Brain microvascular endothelial cell (primary cell): ENCODE measurements around the gene PCAT7.
"Not testable (repeated sequence)": the region's sequence is repeated elsewhere in the genome, so short reads cannot be mapped to it uniquely, and the experiment has no call there.

ENCODE experiments used
- DNase-seq: peaks from one replicate; pipeline ENCODE4 v3.0.0-alpha.2; 2020
- H3K27ac ChIP-seq: fragments of 250-450 bp; sonication (Bioruptor Pico); 2 replicates; pipeline ENCODE4 v1.5.1; 2020; ENCODE audit warnings: mild to moderate bottlenecking, moderate library complexity
- H3K27me3 ChIP-seq: fragments of 250-450 bp; sonication (Bioruptor Pico); replicated peaks from 2 replicates; pipeline ENCODE4 v1.5.1; 2020; ENCODE audit warnings: mild to moderate bottlenecking
- H3K36me3 ChIP-seq: fragments of 250-450 bp; sonication (Bioruptor Pico); replicated peaks from 2 replicates; pipeline ENCODE4 v1.5.1; 2020; ENCODE audit warnings: mild to moderate bottlenecking
- H3K4me3 ChIP-seq: 2 replicates; pipeline ENCODE4 v1.5.1; 2011; ENCODE audit warnings: low read depth, mild to moderate bottlenecking, control low read depth, low read length, moderate library complexity
- in situ Hi-C: cut with HindIII; loops from 2 replicates; pipeline ENCODE4 v1.10.0; 2017; ENCODE audit warnings: low sequenced_read_pairs, low pct_ligation_motif_present
- TF ChIP-seq, protein P1 (sequence below): IDR thresholded peaks from 2 replicates; pipeline ENCODE4 v1.5.1; 2011; ENCODE audit warnings: low read depth, mild to moderate bottlenecking, moderate library complexity, low read length, control low read depth, inconsistent platforms; ENCODE audit errors: missing control alignments

Gene PCAT7

DNA sequence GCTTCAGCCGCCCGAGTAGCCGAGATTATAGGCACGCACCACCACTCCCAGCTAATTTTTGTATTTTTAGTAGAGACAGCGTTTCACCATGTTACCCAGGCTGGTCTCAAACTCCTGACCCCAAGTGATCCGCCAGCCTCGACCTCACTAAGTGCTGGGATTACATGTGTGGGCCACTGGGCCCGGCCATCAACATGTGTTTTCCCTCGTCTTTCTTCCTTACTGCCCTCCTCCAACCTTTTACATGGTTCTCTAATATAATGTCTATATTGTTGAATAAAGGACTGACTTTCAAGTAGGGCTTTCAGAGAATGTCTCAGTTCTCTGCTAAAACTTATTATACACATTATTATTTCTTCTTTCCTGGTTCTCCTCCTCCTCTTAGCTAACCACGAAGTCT is 21.3 kb upstream of the PCAT7 start:
- TF ChIP-seq, protein P1, sequence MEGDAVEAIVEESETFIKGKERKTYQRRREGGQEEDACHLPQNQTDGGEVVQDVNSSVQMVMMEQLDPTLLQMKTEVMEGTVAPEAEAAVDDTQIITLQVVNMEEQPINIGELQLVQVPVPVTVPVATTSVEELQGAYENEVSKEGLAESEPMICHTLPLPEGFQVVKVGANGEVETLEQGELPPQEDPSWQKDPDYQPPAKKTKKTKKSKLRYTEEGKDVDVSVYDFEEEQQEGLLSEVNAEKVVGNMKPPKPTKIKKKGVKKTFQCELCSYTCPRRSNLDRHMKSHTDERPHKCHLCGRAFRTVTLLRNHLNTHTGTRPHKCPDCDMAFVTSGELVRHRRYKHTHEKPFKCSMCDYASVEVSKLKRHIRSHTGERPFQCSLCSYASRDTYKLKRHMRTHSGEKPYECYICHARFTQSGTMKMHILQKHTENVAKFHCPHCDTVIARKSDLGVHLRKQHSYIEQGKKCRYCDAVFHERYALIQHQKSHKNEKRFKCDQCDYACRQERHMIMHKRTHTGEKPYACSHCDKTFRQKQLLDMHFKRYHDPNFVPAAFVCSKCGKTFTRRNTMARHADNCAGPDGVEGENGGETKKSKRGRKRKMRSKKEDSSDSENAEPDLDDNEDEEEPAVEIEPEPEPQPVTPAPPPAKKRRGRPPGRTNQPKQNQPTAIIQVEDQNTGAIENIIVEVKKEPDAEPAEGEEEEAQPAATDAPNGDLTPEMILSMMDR = no peak
- no peaks in the 10 kb centered on the region for H3K27me3 ChIP-seq
- no peak overlapping the region for H3K27ac ChIP-seq
- H3K4me3 ChIP-seq = no peak overlapping the region
- DNase-seq = no peak
- H3K36me3 ChIP-seq = no peaks in the 10 kb centered on the region
- in situ Hi-C loops = no loop called here

- H3K27ac ChIP-seq = no peak overlapping the region
- no peaks in the 10 kb centered on the region for H3K27me3 ChIP-seq
- no peak for DNase-seq
- TF ChIP-seq, protein P1 = no peak
- no peak overlapping the region for H3K4me3 ChIP-seq
- no peaks in the 10 kb centered on the region for H3K36me3 ChIP-seq
- in situ Hi-C loops = no loop called here
Observed at GRCh38 chr9:94534901-94535300, 20.0 kb upstream of the PCAT7 start.

DNA sequence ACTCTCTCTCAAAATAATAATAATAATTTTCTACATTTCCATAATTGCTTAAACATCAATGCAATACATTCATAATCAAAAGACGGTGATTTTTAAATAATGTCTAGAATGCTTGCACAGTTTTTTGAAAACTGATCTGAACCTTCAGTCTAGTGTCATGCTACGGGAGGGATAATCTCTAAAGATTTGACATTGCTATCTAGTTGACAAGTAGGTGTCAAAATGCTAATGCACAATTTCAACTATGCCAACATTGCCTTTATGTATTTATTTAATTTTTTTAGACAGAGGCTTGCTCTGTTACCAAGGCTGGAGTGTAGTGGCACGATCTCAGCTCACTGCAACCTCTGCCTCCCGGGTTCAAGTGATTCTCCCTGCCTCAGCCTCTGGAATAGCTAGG is 16.0 kb upstream of the PCAT7 start:
- no peaks in the 10 kb centered on the region for H3K36me3 ChIP-seq
- TF ChIP-seq, protein P1 = no peak
- no peak overlapping the region for H3K27ac ChIP-seq
- DNase-seq = no peak
- no peaks in the 10 kb centered on the region for H3K27me3 ChIP-seq
- in situ Hi-C loops = no loop called here
- H3K4me3 ChIP-seq = no peak overlapping the region

DNA sequence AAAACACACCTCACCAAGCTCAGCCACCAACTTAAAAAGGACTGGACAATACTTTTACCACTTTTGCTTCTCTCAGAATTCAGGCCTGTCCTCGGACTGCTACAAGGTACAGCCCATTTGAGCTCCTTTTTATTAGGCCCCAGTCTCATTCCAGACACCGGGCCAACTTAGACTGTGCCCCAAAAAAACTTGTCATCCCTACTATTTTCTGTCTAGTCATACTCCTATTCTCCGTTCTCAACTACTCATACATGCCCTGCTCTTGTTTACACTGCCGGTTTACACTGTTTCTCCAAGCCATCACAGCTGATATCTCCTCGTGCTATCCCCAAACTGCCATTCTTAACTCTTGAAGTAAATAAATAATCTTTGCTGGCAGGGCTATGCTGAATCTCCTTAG is 10.5 kb upstream of the PCAT7 start:
- H3K36me3 ChIP-seq, in situ Hi-C loops, DNase-seq, H3K27me3 ChIP-seq, H3K27ac ChIP-seq, H3K4me3 ChIP-seq: not testable (repeated sequence)

- in situ Hi-C loops = no loop called here
Observed at GRCh38 chr9:94545940-94546339, 8.9 kb upstream of the PCAT7 start.

DNA sequence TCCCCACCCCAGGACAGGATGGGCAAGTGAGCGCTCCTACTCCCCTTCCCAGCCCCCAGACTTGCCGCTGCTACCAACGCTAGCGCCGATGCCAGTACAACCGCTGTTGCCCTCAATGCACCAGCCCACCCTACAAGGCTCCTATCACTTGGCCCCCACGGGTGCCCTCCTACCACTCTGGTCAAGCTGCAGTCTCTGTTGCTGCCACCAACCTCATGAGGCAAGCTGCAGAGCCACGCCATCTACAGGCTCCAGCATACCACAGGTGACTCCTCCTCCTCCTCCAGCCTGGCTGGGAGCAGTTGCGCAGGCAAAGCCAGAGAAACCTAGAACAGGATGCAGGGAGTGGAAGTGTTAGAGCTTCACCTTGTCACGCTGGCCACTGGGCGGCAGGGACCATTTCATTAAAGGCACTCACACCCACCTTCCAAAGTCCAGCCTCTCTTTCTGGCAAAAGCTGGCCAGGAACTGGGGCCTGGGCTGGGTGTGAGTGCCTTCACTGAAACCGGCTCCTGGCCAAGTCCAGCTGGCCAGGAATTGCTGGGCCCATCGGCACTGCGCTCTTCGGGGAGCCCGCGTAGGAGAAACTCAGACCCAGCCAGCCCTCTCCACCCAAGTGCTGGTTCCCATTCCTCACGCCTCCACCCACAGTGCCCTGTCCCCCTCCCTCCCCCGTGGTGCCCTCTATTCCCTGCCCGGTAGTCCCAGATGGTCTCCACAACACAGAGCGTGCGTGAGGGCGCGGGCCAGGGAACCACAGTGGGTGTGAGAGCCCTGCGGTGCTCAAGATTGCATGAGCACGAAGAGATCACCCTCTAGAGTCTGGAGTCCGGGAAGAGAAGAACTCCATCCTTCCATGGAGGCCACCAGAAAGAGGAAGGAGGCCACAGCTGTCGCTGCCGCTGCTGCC is 1.6 kb upstream of the PCAT7 start:
- no peaks in the 10 kb centered on the region for H3K27me3 ChIP-seq
- in situ Hi-C loops = no loop called here
- no peak overlapping the region for H3K27ac ChIP-seq
- no peaks in the 10 kb centered on the region for H3K36me3 ChIP-seq
- no peak overlapping the region for H3K4me3 ChIP-seq
- TF ChIP-seq, protein P1 = no peak
- DNase-seq = no peak

More at GRCh38 chr9:94545940-94546339, 8.9 kb upstream of the PCAT7 start:
- Histone ChIP-seq H3K27ac (no peak overlapping the region), H3K36me3 (no peaks in the 10 kb centered on the region), H3K4me3 (no peak overlapping the region), H3K27me3 (no peaks in the 10 kb centered on the region)
- TF ChIP-seq, protein P1 = no peak
- no peak for DNase-seq
